Measurements from ENCODE around the gene IDUA. TPM values are rescaled to one million over a fixed set of nuclear protein-coding genes. Genes with fewer than 3 reads are reported as not detected.
"Not testable (repeated sequence)": the region's sequence is repeated elsewhere in the genome, so short reads cannot be mapped to it uniquely, and the experiment has no call there.

IDUA gene
- total and polyA plus RNA-seq, 12 donors, result 4.6 to 13.3 (median 8.7) TPM

- DNase-seq (no peak), ATAC-seq (no peak)
- WGBS, 2 donors, result 71 to 77% methylated on average over 9 of the region's 9 CpGs
- Histone ChIP-seq H3K27me3 (peaks cover 0 to 64% (median 48%) of the 10 kb centered on the region in 7 donors), H3K4me3 (no peak overlapping the region), H3K36me3 (no peaks in the 10 kb centered on the region), H3K4me1 (peaks cover 0 to 24% (median 18%) of the 10 kb centered on the region in 9 donors), H3K27ac (no peak overlapping the region), H3K9me3 (no peaks in the 10 kb centered on the region)
- intact Hi-C loops (cut with DNase I), result no loop called here
- TF ChIP-seq, protein P1, sequence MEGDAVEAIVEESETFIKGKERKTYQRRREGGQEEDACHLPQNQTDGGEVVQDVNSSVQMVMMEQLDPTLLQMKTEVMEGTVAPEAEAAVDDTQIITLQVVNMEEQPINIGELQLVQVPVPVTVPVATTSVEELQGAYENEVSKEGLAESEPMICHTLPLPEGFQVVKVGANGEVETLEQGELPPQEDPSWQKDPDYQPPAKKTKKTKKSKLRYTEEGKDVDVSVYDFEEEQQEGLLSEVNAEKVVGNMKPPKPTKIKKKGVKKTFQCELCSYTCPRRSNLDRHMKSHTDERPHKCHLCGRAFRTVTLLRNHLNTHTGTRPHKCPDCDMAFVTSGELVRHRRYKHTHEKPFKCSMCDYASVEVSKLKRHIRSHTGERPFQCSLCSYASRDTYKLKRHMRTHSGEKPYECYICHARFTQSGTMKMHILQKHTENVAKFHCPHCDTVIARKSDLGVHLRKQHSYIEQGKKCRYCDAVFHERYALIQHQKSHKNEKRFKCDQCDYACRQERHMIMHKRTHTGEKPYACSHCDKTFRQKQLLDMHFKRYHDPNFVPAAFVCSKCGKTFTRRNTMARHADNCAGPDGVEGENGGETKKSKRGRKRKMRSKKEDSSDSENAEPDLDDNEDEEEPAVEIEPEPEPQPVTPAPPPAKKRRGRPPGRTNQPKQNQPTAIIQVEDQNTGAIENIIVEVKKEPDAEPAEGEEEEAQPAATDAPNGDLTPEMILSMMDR (IDR thresholded peaks at IDR 0.05), result no peak
These were observed 64.6 kb downstream of the IDUA start for GRCh38 chr4:1051472-1051871.

DNA sequence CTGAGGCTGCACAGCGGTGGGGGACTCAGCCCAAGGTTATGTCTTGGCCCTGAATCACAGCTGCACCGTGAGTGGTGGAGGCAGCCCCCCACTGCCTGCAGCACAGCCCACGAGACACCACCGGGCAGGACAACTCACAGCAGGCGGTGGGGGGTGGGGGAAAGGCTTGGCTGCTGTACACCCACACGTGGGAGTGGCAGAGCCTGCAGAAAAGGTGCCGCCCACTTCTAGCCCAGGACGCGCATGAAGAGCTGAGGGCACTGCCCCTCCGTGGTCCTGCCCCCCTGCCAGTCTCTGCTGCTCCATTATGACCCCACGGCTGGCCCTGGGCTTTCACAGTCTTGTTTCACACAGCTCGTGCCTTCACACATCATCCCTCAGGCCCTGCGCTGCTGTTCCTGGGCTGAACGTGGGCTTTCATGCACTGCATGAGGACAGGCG lies 65.4 kb downstream of the IDUA start:
- Histone ChIP-seq H3K9me3 (no peaks in the 10 kb centered on the region), H3K27ac (no peak overlapping the region), H3K36me3 (no peaks in the 10 kb centered on the region), H3K27me3 (peaks cover 0 to 67% (median 50%) of the 10 kb centered on the region in 7 donors), H3K4me1 (peaks cover 0 to 19% (median 13%) of the 10 kb centered on the region in 9 donors), H3K4me3 (no peak overlapping the region)
- TF ChIP-seq, protein P1 (IDR thresholded peaks at IDR 0.05), result no peak
- DNase-seq (no peak), ATAC-seq (no peak)
- 66 to 68% methylated on average over 15 of the region's 15 CpGs for WGBS, 2 donors
- intact Hi-C loops (cut with DNase I), result no loop called here

- H3K4me1 ChIP-seq, result peaks cover 0 to 14% (median 9%) of the 10 kb centered on the region in 9 donors
- H3K27ac ChIP-seq, result no peak overlapping the region
- peak overlapping the region in 1 of 10 donors; percentile 18 for H3K4me3 ChIP-seq
- intact Hi-C loops (cut with DNase I), result no loop called here
- TF ChIP-seq, protein P1 (IDR thresholded peaks at IDR 0.05), result no peak
- H3K9me3 ChIP-seq, result no peaks in the 10 kb centered on the region
- no peak for ATAC-seq
- no peak for DNase-seq
- WGBS, 2 donors, result 46 to 58% methylated on average over 24 of the region's 24 CpGs
- no peaks in the 10 kb centered on the region for H3K36me3 ChIP-seq
- peaks cover 0 to 68% (median 54%) of the 10 kb centered on the region in 7 donors for H3K27me3 ChIP-seq
These were observed 66.3 kb downstream of the IDUA start for GRCh38 chr4:1053080-1053661.

DNA sequence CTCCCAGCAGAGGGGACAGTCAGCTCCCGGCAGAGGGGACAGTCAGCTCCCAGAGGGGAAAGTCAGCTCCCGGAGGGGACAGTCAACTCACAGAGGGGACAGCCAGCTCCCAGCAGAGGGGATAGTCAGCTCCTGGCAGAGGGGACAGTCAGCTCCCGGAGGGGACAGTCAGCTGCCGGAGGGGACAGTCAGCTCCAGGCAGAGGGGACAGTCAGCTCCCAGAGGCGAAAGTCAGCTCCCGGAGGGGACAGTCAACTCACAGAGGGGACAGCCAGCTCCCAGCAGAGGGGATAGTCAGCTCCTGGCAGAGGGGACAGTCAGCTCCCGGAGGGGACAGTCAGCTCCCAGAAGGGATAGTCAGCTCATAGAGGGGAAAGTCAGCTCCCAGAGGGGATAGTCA lies 67.0 kb downstream of the IDUA start:
- H3K27ac ChIP-seq; H3K4me3 ChIP-seq; ATAC-seq; H3K9me3 ChIP-seq; DNase-seq; intact Hi-C loops (cut with DNase I); H3K36me3 ChIP-seq: not testable (repeated sequence)
- 49 to 62% methylated on average over 7 of the region's 7 CpGs for WGBS, 2 donors
- H3K4me1 ChIP-seq, result peaks cover 0 to 21% (median 9%) of the 10 kb centered on the region in 9 donors
- peaks cover 0 to 73% (median 57%) of the 10 kb centered on the region in 7 donors for H3K27me3 ChIP-seq

Other genes starting within 250 kb of the IDUA start
- 1 to 10 TPM; 1.5 to 4.8 (median 2.2) TPM for gene CPLX1, start 160.9 kb upstream of the IDUA start, total RNA-seq
- 10 to 100 TPM in 1 of 2 donors, 1 to 10 TPM in 1; 2.1 to 10.8 TPM for gene CPLX1, start 160.9 kb upstream of the IDUA start, polyA plus RNA-seq
- 10 to 100 TPM; 21.0 to 38.1 (median 26.9) TPM for gene GAK, start 54.7 kb upstream of the IDUA start, total RNA-seq
- gene GAK, start 54.7 kb upstream of the IDUA start, polyA plus RNA-seq, result 100 to 1,000 TPM in 1 of 2 donors, 10 to 100 TPM in 1; 48.6 to 105 TPM
- 10 to 100 TPM; 15.6 to 27.9 (median 19.0) TPM for gene TMEM175, start 54.6 kb upstream of the IDUA start, total RNA-seq
- 10 to 100 TPM; 16.3 to 49.6 TPM for gene TMEM175, start 54.6 kb upstream of the IDUA start, polyA plus RNA-seq
- 1 to 10 TPM; 2.8 to 5.2 (median 3.8) TPM for gene DGKQ, start 13.5 kb upstream of the IDUA start, total RNA-seq
- 1 to 10 TPM; 3.6 to 4.9 TPM for gene DGKQ, start 13.5 kb upstream of the IDUA start, polyA plus RNA-seq
- gene SLC26A1, start 6.4 kb downstream of the IDUA start, total RNA-seq, result under 1 TPM in 2 of 10 donors, not detected in 8; 0.28 to 0.38 TPM
- under 1 TPM; 0.06 to 0.66 TPM for gene SLC26A1, start 6.4 kb downstream of the IDUA start, polyA plus RNA-seq
- gene FGFRL1, start 24.6 kb downstream of the IDUA start, total RNA-seq, result 10 to 100 TPM; 22.0 to 36.6 (median 28.1) TPM
- gene FGFRL1, start 24.6 kb downstream of the IDUA start, polyA plus RNA-seq, result 10 to 100 TPM; 17.1 to 24.3 TPM
- 1 to 10 TPM in 1 of 10 donors, under 1 TPM in 5, not detected in 4; 0.21 to 2.1 (median 0.31) TPM for gene RNF212, start 126.5 kb downstream of the IDUA start, total RNA-seq
- under 1 TPM; 0.29 to 0.87 TPM for gene RNF212, start 126.5 kb downstream of the IDUA start, polyA plus RNA-seq
- gene SPON2, start 185.5 kb downstream of the IDUA start, total RNA-seq, result 10 to 100 TPM in 7 of 10 donors, 1 to 10 TPM in 3; 5.3 to 25.5 (median 11.6) TPM
- 10 to 100 TPM; 14.5 to 40.5 TPM for gene SPON2, start 185.5 kb downstream of the IDUA start, polyA plus RNA-seq